Stimulated activated CD8-positive, alpha-beta memory T cell treated with anti-CD3 and anti-CD28 coated beads, Interleukin-12 subunit alpha, Interleukin-12 subunit beta, amount 100 ng/mL, for 24 hours (primary cell): ENCODE data around the gene TMC4.

ENCODE experiments used
- DNase-seq: peaks from one replicate; pipeline ENCODE4 v3.0.0-alpha.2; 2020; ENCODE audit errors: extremely low read depth

Gene TMC4

DNA sequence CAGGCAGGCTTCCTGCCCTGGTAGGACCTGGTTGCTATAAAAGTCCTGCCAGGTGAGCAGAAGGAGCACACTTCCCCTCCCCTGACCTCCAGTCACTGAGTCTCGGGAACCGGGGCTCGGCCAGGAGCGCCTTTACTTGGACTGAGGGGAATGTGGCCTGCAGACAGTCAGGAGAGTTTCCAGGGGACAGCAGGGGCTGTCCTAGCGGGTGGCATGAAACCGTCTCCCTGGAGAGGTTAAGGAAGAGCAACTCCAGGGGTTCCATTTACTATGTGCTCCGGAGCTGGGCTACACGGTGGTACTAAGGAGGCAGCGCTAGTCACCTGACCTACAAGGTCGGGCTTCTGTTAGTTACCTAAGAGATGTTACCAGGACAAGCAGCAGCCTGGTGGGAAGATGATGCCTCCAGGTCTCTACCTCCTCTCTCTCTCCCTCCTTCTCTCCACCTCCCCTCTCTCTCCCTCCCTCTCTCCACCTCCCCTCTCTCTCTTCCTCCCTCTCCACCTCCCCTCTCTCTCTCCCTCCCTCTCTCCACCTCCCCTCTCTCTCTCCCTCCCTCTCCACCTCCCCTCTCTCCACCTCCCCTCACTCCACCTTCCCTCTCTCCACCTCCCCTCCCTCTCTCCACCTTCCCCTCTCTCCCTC, 39.5 kb downstream of the TMC4 start:
- DNase-seq, result no peak

DNA sequence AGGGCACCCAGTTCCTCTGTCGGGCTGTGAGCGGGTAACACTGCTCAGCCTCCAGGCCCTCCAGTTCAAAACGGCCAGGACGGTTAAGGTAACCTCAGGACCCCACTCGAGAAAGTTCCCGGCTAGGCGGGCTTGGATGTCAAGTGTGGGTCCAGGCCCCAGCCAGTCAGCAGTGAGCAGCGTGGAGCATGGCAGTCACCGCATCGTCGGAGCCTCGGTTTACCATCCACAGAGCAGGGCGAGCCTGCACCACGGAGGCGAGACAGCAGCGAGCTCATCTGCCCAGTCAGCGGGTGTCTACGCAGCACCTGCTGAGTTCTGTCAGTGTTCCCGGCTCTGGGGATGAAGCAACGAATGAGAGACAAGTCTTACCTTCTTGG, 43.4 kb downstream of the TMC4 start:
- no peak for DNase-seq

DNA sequence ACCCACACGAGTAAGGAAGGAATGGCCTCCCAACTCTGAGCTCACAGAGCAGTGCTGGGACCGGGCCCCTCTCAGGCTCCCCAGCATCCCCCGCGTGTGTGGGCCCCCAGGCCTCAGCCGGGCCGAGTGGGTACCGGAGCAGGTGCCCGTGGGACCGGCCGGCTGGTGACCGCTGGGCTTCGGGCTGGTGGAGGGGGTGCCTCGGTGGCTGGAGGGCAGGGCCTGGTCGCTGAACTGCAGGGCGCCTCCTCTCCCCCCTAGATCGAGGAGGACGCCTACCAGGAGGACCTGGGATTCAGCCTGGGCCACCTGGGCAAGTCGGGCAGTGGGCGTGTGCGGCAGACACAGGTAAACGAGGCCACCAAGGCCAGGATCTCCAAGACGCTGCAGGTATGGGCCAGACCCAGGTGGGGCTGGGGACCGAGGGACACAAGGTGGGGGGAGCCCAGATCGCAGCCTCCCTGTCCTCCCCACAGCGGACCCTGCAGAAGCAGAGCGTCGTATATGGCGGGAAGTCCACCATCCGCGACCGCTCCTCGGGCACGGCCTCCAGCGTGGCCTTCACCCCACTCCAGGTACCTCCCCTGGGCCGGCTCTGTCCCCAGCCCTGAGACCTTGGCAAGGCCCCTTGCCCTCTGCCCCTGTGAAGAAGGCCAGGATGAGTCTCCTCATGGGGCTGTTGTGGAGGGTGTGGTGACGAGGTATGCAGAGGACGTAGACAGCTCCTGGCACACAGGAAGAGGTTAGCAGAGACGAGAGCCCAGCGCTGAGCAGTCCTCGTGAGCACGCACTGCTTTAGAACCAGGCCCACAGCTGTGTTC, 44.0 kb downstream of the TMC4 start:
- DNase-seq, result no peak

DNA sequence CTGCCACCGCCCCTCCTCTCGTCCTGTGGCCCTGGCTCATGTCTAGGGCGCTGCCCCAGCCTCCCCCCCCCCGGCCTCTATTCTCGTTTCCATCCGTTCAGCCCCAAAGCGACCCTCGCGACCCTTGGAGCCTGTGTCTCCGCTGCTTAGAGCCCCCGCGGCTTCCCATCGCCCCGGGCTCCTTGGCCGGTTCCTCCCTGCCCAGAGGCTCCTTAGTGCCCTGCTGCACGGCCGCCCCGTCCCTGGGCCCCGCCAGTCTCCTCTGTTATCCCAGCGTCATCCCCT, 44.6 kb downstream of the TMC4 start:
- DNase-seq, result no peak

DNA sequence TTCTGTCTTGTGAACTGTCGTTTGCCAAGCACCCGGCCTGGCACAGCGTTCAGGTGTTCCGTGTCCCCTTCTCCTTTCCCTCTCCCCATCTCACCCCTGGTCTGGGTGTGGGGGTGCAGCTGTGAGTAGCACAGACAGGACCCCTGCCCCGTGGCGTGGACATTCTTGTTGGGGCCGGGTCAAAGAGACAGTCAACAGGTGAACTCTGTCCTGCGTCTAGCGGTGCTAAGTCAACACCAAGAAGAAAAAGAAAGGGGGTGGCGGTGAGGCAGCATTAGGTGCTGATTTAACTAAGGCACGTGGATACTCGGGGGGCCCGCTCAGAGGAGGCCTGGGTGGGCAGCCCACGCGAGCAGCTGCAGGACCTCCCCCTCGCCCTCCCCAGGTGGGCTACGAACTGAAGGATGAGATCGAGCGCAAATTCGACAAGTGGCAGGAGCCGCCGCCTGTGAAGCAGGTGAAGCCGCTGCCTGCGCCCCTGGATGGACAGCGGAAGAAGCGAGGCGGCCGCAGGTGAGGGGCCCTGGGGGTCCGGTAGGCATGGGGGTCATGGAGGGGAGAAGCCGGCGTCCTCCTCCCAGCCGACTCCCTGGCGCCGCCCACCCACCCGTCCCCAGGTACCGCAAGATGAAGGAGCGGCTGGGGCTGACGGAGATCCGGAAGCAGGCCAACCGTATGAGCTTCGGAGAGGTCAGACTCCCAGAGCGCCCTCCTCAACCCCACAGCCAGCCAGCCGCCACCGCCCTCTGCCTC, 45.1 kb downstream of the TMC4 start:
- no peak for DNase-seq

DNA sequence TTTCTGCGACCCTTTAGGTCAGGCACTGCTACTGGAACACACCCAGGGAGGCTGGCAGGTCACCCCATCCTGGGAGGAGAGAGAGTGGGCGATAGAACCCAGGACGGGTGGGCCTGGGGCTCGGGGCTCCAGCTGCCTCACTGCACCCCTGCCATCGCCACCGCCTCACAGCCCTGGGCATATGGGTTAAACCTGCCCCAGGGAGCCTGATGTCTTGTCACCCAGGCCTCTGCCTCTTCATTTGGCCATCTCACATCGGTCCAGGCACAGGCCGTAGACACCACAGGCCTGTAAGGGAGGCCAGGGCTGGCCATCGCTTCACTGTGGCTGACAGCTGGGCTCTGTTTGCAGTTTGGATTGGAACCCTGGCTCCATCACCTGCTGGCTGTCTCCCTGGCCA, 47.2 kb downstream of the TMC4 start:
- no peak for DNase-seq

DNA sequence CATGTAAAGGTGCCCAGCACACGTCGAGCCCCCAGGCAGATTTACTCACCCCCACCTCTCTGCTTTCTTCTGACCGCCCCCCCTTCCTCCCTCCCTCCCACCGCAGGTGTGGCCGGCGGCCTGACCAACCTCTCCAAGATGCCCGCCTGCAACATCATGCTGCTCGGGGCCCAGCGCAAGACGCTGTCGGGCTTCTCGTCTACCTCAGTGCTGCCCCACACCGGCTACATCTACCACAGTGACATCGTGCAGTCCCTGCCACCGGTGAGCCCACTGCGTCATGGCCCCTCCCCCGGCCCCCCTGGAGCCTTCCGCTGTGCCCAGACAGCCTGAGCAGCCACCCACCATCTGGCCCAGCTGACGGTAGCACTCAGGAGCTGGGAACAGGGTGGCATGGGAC, 48.6 kb downstream of the TMC4 start:
- no peak for DNase-seq

DNA sequence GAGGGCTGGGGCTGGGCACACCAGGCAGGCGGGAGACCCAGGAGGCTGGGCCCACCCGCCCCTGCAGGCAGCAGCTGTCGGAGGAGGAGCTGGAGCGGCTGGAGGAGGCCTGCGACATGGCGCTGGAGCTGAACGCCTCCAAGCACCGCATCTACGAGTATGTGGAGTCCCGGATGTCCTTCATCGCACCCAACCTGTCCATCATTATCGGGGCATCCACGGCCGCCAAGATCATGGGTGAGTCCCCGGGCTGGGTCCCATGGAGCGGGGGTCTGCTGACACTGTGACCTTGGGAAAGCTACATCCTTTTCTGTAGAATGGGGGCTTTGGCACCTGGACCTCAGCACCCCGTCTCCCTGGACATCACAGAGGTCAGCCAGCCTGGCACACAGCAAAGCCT, 49.3 kb downstream of the TMC4 start:
- no peak for DNase-seq

DNA sequence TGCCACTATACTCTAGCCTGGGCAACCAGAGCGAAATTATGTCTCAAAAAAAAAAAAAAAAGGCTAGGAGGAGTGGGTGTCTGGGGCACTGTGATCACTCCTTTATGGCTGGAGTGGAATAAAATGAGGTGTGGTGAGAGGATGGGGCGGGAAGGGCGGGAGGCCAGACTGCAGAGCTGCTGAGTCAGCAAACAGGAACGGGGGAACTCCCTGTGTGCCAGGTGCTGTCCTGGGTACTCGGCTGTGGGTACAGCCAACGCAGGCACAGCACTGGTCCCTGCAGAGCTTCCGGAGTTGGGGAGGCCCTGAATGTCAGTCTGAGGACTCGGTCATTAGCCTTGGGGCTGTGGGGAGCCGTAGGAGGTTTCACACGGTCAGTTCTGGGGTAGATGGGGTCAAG, 51.7 kb downstream of the TMC4 start:
- DNase-seq, result no peak

DNA sequence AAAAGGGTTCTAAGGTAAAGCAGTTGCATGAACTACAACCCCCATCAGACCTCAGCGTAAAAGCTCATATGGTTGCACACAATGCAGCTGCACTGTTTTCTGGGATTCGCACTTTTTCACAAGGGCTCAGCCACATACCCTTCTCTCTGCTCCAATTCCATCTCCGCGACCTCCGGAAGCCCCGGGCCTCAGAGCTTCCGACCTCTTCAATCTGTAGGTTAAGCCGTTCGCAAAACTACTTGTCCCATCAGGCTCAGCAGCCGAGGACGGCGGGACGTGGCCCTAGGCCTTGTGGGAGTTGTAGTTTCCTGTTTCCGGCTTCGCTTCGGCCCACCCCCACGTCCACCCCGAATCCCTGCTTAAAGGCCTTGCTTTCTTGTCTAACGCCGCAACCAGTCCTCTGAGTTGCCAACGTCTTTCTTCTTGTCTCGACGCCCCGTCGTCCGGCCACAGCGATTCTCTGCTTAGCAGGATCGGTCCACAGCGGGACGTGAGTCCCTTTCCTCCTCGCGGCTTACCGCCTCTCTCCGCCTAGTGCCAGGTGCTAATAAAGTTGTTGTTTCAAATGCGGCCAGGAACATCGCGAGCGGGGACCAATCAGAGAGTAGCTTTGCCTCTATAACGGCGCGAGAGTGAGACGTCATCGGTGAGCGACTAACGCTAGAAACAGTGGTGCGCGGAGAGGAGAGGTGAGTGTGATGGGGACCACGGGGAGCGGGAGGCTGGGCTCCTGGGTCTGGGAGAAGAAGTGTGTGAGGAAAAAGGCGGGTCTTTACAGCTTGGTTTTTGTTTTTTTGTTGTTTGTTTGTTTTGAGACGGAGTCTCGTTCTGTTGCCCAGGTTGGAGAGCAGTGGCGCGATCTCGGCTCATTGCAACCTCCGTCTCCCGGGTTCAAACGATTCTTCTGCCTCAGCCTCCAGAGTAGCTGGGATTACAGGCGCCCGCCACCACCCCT, 57.6 kb downstream of the TMC4 start, which contains the start of the genes PRPF31 and TFPT:
TSS of gene PRPF31 (plus strand) at position 646 of the 955 bp plus-strand sequence. CDS start 2,525 bp downstream, outside the sequence.
TSS of gene TFPT (minus strand) at position 549 of the 955 bp plus-strand sequence. CDS start at position 161, 388 bp downstream.
- DNase-seq, result peak; percentile 91

DNA sequence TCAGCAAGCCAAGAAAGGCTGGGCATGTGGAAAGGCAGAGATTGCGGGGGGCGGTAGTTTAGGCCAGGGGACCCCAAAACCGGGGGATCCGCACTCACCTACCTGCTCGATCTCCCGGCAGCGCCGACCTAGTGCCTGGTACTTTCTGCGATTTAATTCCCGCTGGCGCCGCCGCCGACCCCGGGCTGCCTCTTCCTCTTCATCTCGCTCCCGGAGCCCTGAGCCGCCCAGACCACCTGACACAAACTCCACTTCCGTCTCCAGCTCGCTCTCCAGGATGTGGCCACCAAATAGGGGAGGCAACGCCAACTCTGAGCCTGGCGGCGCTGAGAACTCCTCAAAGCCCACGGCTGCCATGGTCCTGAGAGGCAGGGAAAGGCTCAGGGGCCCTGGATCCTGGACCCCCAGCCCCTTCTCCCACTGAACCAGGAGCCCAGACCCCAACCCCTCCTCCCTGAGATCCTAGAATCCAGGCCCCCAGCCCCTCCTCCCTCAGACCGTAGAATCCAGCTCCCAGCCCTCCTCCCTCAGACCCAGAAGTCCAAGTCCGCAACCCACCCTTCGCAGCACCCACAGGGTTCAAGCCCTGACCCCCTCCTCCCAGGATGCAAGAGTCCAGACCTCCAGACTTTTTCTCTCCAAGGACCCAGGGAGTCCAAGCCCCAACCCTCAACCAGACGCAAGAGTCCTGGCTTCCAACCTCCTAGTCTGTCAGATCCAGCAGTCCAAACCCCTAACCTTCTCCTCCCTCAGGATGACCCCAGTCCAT, 58.4 kb downstream of the TMC4 start:
- no peak for DNase-seq
